Hematopoietic multipotent progenitor cell treated with erythropoietin and hydrocortisone succinate and interleukin-3 and kit ligand, for 4 days (in vitro differentiated cells): Measurements from ENCODE around the gene AP2M1.
"Not testable (repeated sequence)": the region's sequence is repeated elsewhere in the genome, so short reads cannot be mapped to it uniquely, and the experiment has no call there.

Source experiments
- DNase-seq: peaks from one replicate; pipeline ENCODE4 v3.0.0-alpha.2; 2015

AP2M1 gene

DNA sequence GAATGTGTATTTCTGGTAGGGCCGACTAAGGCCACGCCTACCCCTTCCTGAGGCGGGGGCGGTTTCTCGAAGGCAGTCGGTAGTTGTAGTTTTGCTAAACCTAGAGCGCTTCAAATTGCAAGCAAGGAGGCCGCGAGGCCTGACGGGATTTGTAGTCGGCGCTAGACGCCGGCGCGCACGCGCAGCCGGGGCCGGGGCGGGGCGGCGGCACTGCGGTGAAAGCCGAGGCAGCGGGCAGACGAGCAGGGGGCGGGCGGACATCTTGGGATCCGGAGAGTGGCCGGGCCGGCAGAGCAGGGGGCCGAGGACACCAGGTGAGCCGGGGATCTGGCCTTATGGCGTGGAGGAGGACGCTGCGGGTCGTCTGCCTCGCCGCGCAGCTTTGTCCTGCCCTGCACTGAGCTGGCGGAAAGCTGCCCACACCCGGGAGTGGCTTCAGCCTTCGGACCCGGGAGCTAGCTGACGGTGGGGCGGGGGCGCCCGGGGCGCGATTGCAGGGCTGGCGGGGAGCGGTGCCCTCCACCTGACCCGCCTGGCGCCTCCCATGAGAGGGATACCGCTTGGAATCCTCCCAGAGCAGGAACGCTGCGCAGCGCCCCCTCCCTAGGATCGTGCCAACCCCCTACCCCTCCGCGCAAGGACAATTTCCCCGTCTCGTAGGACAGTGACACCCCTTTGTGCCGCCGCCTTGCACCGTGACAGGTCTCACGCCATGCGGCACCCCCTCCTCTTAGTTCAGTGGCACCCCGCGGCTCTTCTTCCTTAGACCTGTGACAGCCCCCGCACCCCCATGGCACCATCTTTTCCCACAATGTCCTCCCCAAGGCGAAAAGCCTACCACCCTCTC is at the start of gene AP2M1:
AP2M1 (plus strand) TSS at position 210 of the 847 bp plus-strand sequence. CDS start 2,139 bp downstream, outside the sequence.
- peak; percentile 100 for DNase-seq

DNA sequence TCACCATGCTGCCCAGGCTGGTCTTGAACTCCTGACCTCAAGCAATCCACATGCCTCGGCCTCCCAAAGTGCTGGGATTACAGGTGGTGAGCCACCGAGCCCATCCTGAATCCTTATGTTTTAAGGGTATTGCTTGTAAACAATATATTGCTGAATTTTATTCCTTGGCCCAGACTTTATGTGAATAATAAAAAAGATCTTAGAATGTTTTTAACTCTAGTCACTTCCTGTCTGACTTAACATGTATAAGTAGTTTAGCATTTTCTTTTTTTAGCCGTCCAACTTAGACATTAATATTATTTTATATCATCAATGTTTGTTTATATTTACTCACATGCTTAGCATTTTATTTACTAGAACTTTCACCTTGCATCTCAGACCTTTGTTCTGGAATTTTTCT is 48.6 kb upstream of the AP2M1 start:
- no peak for DNase-seq

DNA sequence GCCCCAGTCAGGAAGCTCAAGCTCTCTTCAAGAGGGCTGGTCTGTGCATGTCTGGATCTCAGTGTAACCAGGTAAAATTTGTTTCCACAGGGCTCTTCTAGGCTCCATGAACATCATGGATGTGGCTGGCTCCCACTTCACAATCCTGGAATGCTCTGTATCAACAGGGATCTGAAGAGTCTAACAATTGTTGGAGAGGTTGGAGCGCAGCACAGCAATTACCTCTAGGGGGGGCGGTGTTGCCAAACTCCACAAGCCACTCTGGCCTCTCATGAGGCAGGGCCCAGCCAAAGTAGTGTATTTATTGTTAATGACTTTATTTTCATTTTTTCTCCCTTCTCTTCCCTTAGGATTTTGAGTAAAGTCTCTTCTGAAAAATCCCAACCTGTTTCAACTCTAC is 45.6 kb upstream of the AP2M1 start:
- peak; percentile 69 for DNase-seq

DNA sequence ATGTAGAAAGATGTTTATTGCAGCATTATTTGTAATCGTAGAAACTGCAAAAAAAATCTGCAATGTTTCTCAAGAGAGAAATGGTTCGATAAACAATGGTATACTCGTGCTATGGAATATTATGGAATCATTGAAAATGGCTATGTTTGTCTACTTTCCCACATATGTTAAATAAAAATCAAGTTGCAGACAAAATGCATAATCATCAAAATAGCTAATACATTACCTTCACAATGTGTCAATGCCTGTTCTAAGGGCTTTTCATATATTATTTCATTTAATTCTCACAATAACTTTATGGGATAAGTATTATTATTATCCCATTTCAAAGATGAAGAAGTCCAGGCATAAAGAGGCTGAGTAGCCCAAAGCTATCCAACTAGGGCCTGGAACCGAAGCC is 41.7 kb upstream of the AP2M1 start:
- DNase-seq, result no peak

DNA sequence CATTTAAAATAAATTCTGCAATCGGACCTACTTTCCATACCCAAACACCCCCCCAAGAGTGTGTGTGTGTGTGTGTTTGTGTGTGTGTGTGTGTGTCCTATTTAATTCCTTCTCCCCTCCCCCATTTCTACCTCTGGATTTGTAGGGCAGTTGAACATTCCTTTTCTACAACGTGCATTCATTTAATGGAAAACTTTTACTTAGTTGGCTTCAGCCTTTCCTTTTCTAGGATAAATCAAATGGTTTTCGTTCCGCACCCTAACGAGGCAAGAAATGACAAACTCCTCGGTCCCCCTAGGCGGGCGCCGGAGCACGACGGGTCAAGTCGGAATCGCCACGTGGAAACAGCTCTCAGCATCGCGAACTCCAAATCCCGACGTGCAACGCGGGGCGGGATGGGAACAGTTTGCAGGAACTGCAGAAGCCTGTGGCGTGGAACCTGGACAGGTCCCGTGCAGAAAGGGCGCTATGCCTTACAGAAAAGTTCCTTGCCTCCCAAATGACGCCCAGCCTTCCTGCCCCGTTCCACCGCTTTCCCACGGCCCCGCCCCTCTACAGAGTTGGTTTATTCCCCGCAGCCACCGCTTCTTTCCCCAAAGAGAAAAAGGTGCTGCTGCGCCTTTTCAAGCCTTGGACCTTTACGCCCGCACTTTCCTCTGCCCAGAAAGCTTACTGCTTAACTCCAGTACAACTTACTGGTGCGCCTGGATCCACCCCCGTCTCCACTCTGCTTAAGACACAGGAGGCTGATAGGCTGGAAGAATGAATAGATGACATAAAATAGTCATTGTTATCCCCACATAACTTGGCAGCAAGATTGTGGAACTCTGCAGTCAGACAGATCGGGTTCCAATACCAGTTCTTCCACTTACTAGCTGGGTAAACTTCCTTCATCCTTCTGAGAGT is 40.6 kb upstream of the AP2M1 start:
- peak; percentile 94 for DNase-seq

DNA sequence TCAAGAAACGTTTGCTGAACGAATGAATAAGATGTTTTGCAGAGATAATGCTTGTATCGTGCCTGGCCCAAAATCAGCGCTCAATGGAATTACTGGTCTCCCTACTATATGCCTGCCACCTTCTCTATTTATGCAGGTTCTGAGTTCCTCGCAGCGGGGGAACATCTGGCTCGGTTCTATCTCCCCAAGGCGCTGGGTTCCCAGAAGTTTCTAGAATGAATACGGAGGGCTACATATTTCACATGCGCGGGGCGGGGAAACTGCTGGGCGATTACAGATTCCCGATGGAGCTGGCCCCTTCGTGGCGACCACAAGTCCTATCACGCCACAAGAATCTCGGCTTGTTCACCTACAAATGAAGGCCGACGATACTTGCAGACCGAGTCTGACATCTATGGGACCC is 39.9 kb upstream of the AP2M1 start:
- DNase-seq, result no peak

DNA sequence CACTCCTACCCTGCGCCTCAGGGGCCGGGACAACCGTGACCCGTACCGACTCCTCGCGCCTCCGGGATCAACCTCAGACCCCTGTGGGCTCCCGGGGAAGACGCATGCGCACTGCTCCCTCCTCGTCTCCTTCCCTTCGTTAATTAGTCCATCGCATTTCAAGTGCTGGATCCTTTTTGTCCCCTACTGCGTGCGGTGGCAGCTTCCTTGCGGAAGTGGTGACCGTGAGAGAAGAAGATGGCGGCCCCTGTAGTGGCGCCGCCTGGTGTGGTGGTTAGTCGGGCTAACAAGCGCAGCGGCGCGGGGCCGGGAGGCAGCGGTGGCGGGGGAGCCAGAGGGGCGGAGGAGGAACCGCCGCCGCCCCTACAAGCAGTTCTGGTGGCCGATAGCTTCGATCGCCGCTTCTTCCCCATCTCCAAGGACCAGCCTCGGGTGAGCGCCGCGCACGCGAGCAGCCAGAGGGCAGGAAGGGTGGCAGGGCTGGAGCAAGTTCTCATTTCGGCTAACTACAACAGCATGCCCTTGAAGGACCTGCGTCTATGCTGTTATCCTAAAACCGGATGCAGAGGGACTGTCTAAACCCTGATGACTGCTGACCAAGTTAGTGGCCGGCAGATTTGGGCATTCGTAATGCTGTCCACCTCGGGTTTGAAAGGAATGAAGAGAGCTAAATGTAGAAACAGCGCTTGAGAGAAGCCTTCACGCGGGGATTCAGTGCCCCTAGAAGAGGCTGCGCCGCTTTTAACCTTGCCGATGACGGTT is 39.3 kb upstream of the AP2M1 start, which contains the start of gene EIF2B5:
EIF2B5 (plus strand) TSS at position 210 of the 762 bp plus-strand sequence; CDS start at position 238, 28 bp downstream.
- DNase-seq, result peak; percentile 98

DNA sequence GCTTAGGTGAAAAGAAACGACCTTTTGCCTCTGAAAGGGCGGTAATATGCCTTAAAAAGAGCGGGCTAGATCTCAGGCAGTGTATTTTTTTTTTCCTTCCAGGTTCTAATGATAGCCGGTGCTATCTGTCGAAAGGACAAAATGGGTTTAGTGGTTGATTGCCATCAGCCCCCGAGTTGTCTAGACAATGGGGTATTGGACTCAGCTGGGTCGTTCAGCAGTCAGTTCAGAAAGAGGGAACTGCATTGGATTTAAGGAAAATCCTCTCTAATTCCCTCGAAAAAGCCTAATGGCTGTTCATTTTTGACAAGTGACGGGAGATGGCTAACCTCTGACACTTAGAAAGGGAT is 38.8 kb upstream of the AP2M1 start:
- no peak for DNase-seq

DNA sequence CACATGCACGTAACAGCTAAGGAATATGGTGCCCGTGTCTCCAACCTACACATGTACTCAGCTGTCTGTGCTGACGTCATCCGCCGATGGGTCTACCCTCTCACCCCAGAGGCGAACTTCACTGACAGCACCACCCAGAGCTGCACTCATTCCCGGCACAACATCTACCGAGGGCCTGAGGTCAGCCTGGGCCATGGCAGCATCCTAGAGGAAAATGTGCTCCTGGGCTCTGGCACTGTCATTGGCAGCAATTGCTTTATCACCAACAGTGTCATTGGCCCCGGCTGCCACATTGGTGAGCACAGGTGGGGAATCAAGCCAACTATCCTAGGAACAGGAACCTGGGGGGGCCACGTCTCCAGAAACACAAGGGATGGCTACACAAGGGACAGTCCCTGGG is 34.2 kb upstream of the AP2M1 start:
- no peak for DNase-seq

DNA sequence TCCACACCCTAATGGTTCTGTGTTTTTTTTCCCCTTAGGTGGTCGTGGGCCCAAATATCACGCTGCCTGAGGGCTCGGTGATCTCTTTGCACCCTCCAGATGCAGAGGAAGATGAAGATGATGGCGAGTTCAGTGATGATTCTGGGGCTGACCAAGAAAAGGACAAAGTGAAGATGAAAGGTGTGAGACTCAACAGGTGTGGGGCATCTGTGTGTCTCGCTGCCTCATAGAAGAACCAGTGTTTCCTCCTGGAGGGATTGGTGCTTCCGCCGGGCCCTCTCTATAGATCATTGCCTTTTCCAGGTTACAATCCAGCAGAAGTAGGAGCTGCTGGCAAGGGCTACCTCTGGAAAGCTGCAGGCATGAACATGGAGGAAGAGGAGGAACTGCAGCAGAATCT is 32.5 kb upstream of the AP2M1 start:
- no peak for DNase-seq

DNA sequence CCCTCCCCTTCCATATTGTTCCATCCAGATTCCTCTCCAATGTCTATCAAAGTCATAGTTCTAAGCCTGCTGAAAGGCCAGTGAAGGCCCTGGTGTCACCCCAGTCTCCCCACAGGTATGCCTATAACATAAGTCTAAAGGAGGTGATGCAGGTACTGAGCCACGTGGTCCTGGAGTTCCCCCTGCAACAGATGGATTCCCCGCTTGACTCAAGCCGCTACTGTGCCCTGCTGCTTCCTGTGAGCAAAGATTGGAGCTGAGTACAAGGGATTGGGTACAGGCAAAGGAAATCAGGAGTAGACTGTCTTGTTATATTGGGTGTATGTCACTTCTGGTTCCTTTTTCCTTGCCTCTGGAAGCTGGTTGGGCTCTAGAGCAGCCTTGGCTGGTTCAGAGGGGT is 31.3 kb upstream of the AP2M1 start:
- DNase-seq, result no peak

DNA sequence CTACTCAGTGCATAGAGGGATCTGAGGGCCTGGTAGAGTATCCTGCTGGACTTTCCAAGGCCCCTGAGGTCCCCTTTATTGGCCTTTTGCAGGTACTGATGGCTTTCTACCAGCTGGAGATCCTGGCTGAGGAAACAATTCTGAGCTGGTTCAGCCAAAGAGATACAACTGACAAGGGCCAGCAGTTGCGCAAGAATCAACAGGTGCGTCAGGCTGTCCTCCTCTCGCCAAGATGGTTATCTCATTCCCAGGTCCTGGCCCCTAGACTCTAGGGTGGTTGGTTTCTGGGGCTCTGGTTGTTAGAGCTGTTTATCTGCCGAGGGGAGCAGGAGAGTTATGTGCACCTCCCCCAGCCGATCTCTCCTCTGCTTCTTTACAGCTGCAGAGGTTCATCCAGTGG is 30.1 kb upstream of the AP2M1 start:
- no peak for DNase-seq

DNA sequence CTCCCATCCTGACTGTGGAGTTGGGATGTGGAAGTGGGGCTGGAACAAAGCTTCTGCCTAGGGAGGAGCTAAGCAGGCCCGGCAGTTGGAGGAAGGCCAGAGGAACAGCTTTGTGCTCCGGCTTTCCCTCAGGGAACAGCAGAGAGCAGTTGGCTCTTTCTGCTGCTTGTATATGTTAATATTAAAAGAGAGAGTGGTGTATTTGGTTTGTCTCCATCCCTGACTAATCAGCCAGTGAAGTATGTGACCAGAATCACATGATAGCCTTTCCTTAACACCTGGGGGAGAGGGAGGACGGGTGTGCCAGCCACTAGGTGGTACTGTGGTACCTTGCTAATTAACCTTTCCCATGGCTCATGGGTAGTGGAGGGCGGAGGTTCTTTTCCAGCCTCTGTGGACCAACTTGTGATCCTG is 29.5 kb upstream of the AP2M1 start:
- peak; percentile 53 for DNase-seq

DNA sequence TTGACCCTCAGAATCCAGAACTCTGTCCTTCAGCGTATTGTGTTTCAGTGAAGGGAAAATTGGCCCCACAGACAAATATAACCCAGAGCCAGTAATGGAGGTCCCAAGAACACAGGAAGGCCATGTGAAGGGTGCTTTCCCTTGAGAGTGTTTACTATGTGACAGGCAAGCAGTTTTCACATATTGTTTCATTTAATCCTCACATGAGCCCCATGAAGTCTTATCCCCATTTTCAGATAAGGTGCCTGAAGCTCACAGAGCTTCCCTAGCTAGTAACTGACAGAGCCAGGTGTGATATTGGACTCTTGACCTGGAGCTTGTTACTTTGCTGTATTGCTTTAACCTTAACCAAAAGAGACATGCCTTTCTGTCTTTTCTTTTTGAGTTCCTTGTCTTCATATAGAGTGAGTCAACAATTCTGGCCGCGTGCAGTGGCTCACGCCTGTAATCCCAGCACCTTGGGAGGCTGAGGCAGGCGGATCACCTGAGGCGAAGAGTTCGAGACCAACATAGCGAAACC is 28.8 kb upstream of the AP2M1 start:
- DNase-seq, result no peak

DNA sequence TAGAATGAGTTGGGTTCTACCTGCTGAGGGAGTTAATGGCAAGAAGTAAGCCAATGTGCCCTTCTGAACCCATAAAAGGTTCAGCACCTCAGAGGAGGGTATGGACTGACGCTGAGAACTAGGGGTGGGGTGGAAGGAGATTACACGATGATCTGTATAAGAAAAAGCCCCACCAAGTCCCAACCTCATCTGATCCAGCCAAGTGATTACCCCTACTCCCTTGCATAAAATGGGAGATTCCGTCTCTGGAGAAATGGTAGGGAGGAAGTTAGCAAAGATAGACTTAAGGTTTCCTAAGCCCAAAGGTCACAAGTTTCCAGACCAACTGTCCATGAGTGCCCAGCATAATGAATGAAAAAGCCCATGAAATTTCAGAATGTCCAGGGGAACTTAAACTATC is 26.6 kb upstream of the AP2M1 start:
- no peak for DNase-seq

DNA sequence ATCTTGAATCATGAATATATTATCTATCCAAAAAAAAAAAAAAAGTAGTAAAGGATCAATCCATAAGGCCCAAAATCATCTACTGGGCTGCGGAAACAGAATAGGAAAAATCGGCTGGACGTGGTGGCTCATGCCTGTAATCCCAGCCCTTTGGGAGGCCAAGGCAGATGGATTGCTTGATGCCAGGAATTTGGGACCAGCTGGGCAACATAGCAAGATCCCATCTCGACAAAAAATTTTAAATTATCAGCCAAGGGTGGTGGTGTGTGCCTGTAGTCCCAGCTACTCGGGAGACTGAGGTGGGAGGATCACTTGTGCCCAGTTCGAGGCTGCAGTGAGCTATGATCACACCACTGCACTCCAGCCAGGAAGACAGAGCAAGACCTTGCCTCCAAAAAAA is 25.5 kb upstream of the AP2M1 start:
- no peak for DNase-seq

DNA sequence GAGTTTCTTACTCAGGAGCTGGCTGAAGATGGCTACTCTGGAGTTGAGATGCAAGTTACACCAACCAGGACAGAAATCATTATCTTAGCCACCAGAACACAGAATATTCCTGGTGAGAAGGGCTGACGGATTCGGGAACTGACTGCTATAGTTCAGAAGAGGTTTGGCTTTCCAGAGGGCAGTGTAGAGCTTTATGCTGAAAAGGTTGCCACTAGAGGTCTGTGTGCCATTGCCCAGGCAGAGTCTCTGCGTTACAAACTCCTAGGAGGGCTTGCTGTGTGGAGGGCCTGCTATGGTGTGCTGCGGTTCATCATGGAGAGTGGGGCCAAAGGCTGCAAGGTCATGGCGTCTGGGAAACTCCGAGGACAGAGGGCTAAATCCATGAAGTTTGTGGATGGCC is 24.9 kb upstream of the AP2M1 start:
- DNase-seq, result not testable (repeated sequence)

DNA sequence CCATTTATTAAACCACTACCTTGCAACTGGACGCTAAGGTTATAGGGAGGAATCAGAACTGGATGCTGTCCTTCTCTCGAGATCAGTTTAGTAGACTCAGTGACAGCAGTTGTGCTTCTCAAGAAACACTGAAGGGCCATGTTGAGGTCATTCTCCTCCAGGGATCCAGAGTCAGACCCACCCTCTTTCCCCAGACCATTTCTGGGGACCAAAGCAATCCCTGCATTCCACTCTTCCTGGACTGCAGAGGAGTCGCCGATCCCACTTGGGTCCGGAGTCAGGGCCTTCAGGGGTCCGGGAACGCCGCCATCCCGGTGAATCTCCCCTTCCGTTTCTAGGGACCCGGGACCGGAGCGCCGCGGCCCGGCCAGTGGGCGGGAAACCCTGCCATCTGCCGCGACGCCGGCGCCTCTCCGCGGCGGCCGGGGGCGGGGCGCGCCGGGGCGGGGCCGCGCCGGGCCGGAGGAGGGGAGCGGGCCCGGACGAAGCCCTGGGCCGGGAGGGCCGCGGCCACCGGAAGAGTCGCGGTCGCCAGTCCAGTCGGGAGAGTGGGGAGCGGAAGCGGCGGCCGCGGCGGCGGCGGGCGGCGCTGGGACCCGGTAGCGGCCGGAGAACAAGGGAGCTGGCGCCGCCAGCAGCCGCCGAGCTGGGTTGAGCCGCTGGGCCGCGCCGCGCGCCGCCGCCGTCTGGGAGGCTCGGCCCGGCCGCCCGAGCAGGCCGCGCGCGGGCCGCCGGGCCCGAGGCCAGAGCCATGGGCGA is 19.6 kb upstream of the AP2M1 start, which contains the start of gene DVL3:
DVL3 (plus strand) TSS at position 493 of the 759 bp plus-strand sequence; CDS start at position 752, 259 bp downstream.
- DNase-seq, result peak; percentile 73

DNA sequence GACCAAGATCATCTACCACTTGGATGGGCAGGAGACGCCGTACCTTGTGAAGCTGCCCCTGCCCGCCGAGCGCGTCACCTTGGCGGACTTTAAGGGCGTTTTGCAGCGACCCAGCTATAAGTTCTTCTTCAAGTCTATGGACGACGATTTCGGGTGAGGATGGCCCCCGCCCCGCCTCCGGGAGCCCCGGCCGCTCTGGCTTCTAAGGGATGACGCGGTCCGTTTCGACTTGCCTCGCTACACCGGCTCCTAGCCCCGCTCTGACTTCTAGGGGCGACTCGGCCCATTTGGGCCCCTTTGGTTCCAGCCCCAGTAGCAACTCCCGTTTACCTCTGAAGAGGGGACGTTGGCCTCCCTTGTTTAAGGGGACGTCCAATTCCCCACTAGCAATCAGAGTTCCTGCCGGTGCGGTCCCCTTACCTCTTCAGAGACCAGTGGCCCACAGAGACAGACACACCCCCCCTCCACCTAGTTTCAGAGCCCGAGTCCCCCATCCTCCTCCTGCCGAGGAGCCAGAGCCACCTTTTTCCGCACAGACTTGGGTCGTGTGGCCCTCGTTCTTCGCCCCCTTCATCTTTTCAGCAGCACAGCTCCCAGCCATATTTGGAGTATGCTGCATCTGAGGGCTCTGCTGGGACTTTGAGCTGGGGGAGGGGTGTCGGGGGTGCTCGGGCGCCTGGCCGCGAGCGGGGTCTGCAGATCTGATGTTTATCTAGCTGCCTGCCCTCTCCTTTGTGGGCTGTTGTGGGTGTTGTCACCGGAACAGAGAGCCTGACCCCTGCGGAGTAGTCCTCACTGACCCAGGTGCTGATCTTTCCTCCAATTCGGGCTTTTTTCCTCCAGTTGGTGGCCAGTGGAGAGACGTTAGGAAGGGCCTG is 18.8 kb upstream of the AP2M1 start:
- DNase-seq, result peak; percentile 57

DNA sequence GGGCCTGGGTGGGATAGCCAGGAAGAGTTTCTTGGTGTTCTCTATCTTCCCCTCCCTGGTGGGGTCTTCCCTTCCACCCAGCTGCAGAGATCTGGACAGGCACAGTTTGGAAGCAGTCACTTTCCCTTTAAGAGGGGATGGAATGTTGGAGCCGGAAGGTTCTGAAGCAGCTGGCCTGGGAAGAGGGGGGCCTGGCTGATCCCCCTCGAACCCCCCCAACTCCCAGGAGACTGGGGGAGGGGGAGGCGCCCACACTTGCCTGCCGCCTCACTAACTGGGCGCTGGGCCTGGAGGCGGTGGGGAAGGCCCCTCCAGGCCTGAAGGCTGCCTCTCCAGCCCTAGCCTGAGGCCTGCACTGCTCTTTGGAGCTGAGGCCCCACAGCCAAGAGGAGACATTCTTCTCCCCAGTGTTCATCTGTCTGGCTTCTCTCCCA is 18.1 kb upstream of the AP2M1 start:
- DNase-seq, result no peak

DNA sequence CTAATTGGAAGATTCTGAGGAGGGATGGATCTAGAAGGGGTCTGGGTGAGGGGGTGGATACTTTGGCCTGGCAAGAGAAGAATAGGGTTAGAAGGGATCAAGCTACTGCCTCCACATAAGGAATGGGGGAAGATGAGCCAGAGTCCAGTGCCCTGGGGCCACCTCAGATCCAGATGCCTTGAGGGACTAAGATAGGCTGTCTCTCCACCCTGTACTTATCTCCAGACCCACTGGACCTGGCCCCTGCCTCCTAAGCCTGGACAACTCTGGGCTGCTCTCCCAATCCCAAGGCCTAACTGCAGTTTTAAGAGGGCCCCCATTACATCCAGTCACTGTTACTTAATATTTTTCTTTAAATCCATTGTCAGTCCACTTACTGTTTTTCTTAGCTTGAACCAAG is 17.4 kb upstream of the AP2M1 start:
- no peak for DNase-seq
